ENCODE data around the gene IDE. TPM values are rescaled to one million over a fixed set of nuclear protein-coding genes. Genes with fewer than 3 reads are reported as not detected.
A peak's percentile ranks its signal among the peaks of the same experiment; 100 is the strongest.
"Not testable (repeated sequence)": the region's sequence is repeated elsewhere in the genome, so short reads cannot be mapped to it uniquely, and the experiment has no call there.

Gene IDE
- total RNA-seq, 1 experiment from 2014 or later, result 39.8 TPM

DNA sequence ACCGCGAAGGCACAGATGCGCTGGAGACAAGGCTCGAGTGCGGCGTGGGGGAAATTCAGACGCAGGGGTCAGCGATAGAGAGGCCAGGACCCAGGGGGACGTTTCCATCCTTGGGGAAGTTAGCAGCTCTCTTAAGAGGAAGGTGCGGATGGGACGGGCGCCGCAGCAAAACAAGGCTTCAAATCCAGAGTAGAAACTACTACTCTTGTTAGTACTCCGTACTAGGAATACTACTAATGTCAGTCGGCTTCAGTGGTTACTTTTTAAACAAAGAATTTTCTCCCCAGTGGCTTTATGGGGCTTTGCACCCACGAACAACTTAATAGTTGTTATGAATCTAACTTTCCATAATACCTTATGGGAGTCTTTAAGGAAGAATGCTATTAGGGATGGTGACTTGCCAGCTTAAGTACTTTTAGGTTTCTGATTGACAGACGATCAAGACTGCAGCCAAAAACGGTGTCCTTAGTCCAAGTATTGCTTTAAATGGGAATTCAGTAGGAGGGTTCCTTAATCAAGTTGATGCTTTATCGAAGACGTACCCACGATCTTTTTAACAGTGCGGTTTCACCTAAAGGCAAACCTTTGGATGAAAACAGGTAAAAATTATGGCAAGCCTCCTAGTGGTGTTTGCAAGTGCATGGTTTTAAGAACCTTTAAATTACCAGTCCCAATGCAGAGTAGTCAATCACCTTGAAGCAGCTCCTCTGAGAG lies 812 bp upstream of the IDE start:
- Histone ChIP-seq H3K27me3 (ENCODE audit: control insufficient read depth, insufficient read depth, low read length) (no peaks in the 10 kb centered on the region), H3K36me3 (replicated peaks; ENCODE audit: control insufficient read depth, insufficient read depth, low read length) (no peaks in the 10 kb centered on the region; the same call in 1 of the 2 replicates), H3K4me3 (ENCODE audit: insufficient read depth, low read depth, low read length) (peak overlapping the region; percentile 91)
- DNase-seq, result peak; percentile 37

- peak; percentile 88 for DNase-seq
- Histone ChIP-seq H3K36me3 (replicated peaks; ENCODE audit: control insufficient read depth, insufficient read depth, low read length) (peaks cover 3% of the 10 kb centered on the region), H3K27me3 (ENCODE audit: control insufficient read depth, insufficient read depth, low read length) (no peaks in the 10 kb centered on the region), H3K4me3 (ENCODE audit: insufficient read depth, low read depth, low read length) (peak overlapping the region; percentile 91)
Observed at GRCh38 chr10:92573091-92573797, 649 bp downstream of the IDE start.

DNA sequence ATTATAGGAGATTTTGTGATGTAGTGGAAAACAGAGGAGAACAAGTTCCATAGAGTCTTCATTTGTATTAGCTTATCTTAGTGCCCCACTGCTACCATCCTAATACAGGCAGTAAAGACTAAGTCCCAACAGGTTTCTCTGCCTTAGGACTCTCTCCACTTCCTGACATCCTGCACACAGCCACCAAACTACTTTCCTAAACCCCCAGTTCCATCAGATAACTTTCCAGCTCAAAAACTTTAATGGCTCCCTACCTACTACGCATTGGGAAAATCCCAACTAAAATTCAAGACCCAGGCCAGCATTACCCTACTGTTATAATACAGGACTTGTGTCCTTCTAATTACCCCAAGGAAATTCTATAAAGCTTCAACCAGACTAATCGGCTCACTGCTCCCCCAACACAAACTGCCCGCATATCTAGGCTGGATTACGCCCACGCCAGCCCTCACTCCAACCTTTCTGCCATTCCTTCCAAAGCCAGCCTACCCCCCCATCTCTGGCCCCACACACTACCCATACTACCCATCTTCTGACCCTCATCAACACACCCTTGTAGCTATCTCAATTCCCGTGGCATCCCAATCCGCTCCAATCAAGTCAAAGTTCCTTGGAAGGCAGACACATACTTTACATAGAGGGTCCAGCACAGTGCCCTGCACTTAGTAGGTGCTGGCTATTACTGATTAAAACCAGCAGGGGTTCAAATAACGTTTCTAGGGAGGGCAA lies 1.4 kb downstream of the IDE start:
- Histone ChIP-seq H3K27me3 (ENCODE audit: control insufficient read depth, insufficient read depth, low read length) (no peaks in the 10 kb centered on the region), H3K4me3 (ENCODE audit: insufficient read depth, low read depth, low read length) (peak overlapping the region; percentile 91), H3K36me3 (replicated peaks; ENCODE audit: control insufficient read depth, insufficient read depth, low read length) (peaks cover 3% of the 10 kb centered on the region)
- DNase-seq, result peak; percentile 37

DNA sequence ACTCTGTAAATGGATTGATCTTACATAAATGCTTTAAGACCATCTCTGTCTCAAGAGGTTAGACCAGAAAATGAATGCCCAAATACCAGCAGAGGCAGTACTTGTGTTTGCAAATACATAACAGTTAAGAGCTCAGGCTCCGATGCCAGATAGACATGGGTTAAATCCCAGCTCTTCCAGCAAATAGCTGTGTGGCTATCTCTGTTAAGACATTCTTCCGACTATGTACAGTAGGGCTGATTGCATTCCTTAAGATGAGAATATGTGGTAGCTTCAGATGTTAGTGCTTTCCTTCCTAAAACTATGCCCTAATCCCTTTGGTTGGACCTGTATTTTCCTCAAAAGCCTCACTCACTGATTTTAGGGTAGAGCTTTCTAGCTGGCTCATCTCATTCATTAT lies 2.2 kb downstream of the IDE start:
- no peak for DNase-seq
- Histone ChIP-seq H3K4me3 (ENCODE audit: insufficient read depth, low read depth, low read length) (no peak overlapping the region), H3K27me3 (ENCODE audit: control insufficient read depth, insufficient read depth, low read length) (no peaks in the 10 kb centered on the region), H3K36me3 (replicated peaks; ENCODE audit: control insufficient read depth, insufficient read depth, low read length) (peaks cover 3% of the 10 kb centered on the region)

GRCh38 chr10:92569663-92570062 lies 4.2 kb downstream of the IDE start:
- not testable (repeated sequence) for DNase-seq; H3K27me3 ChIP-seq (ENCODE audit: control insufficient read depth, insufficient read depth, low read length); H3K4me3 ChIP-seq (ENCODE audit: insufficient read depth, low read depth, low read length); H3K36me3 ChIP-seq (replicated peaks; ENCODE audit: control insufficient read depth, insufficient read depth, low read length)

DNA sequence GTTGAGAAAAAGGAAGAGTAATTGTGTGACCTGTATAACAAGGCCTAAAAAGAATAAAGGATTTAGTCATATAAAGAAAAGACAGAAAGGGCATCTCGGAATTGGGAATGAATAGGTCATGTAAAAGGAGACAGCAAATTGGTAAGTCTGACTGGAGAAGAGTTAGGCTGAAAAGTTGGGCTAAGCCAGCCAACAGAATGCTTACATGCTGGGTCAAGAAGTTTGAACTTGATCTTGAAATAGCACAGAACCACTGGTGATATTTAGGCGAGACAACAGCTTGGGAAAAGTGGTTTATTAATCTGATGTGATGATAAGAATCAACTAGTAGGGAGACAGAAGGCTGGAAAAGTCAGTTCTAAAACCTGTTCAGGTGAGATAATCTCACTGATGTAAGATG lies 4.8 kb downstream of the IDE start:
- Histone ChIP-seq H3K36me3 (replicated peaks; ENCODE audit: control insufficient read depth, insufficient read depth, low read length) (peaks cover 3% of the 10 kb centered on the region), H3K27me3 (ENCODE audit: control insufficient read depth, insufficient read depth, low read length) (no peaks in the 10 kb centered on the region), H3K4me3 (ENCODE audit: insufficient read depth, low read depth, low read length) (no peak overlapping the region)
- DNase-seq, result no peak

DNA sequence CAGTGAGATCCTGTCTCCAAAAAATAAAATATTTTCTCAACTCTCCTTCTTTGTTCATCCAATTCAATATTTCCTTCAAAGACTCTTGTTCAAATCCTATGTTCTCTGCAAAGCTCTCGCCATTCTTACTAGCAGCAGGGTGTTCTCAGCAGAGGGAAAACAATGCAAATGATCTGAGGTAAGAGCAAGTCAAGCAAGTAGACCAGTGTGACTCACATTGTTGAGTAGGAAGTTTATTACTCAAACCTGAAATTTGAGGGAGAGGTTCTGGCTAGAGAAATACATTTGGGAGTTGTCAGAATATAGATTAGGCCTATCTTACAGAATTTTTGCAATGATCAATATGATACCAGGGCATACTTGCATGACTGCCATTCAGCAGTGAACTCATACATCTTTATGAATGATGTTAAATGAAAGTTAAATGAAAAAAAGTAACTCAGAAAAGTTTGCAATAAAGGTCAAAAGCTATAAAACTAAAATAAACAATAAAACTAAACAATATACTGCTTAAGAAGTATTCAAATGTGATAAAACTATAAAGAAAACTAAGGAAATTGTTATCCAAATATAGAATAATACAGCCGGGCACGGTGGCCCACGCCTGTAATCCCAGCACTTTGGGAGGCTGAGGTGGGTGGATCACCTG lies 5.8 kb downstream of the IDE start:
- Histone ChIP-seq H3K4me3 (ENCODE audit: insufficient read depth, low read depth, low read length) (no peak overlapping the region), H3K36me3 (replicated peaks; ENCODE audit: control insufficient read depth, insufficient read depth, low read length) (peaks cover 3% of the 10 kb centered on the region), H3K27me3 (ENCODE audit: control insufficient read depth, insufficient read depth, low read length) (no peaks in the 10 kb centered on the region)
- peak; percentile 19 for DNase-seq

GRCh38 chr10:92562424-92562823 lies 11.5 kb downstream of the IDE start:
- Histone ChIP-seq H3K36me3 (replicated peaks; ENCODE audit: control insufficient read depth, insufficient read depth, low read length) (peaks cover 6% of the 10 kb centered on the region), H3K27me3 (ENCODE audit: control insufficient read depth, insufficient read depth, low read length) (no peaks in the 10 kb centered on the region), H3K4me3 (ENCODE audit: insufficient read depth, low read depth, low read length) (no peak overlapping the region)
- DNase-seq, result no peak

- Histone ChIP-seq H3K4me3 (ENCODE audit: insufficient read depth, low read depth, low read length) (no peak overlapping the region), H3K36me3 (replicated peaks; ENCODE audit: control insufficient read depth, insufficient read depth, low read length) (peaks cover 6% of the 10 kb centered on the region)
Observed at GRCh38 chr10:92559046-92559445, 14.8 kb downstream of the IDE start.

DNA sequence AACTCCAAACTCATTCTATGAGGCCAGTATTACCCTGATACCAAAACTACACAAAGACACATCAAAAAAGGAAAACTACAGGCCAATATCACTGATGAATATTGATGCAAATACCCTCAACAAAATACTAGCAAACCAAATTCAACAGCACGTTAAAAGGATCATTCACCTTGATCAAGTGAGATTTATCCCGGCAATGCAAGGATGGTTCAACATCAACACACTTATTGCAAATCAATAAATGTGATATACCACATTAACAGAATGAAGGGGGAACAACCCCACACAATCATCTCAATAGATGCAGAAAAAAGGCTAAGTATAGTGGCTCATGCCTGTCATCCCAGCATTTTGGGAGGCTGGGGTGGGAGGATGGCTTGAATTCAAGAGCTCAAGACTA lies 19.9 kb downstream of the IDE start:
- Histone ChIP-seq H3K4me3 (ENCODE audit: insufficient read depth, low read depth, low read length) (no peak overlapping the region), H3K27me3 (ENCODE audit: control insufficient read depth, insufficient read depth, low read length) (no peaks in the 10 kb centered on the region), H3K36me3 (replicated peaks; ENCODE audit: control insufficient read depth, insufficient read depth, low read length) (no peaks in the 10 kb centered on the region; the same call in 1 of the 2 replicates)
- DNase-seq, result no peak

More at GRCh38 chr10:92559046-92559445, 14.8 kb downstream of the IDE start:
- H3K27me3 ChIP-seq (ENCODE audit: control insufficient read depth, insufficient read depth, low read length), result no peaks in the 10 kb centered on the region
- no peak for DNase-seq

- H3K27me3 ChIP-seq (ENCODE audit: control insufficient read depth, insufficient read depth, low read length), result no peaks in the 10 kb centered on the region
- H3K4me3 ChIP-seq (ENCODE audit: insufficient read depth, low read depth, low read length), result no peak overlapping the region
- no peak for DNase-seq
- H3K36me3 ChIP-seq (replicated peaks; ENCODE audit: control insufficient read depth, insufficient read depth, low read length), result no peaks in the 10 kb centered on the region; the same call in 1 of the 2 replicates
Observed at GRCh38 chr10:92552310-92552709, 21.6 kb downstream of the IDE start.

DNA sequence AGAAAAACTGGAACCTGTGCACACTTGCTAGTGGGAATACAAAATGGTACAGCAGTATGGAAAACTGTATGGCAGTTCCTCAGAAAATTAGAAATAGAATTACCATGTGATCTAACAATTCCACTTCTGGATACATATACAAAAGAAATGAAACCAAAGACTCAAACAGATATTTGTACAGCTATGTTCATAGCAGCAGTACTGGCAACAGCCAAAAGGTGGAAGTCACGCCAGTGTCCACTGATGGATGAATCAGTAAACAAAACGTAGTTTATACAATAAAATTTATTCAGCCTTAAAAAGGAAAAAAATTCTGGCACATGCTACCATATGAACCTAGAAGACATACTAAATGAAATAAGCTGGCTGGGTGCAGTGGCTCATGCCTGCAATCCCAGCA lies 23.0 kb downstream of the IDE start:
- H3K27me3 ChIP-seq (ENCODE audit: control insufficient read depth, insufficient read depth, low read length), result no peaks in the 10 kb centered on the region
- no peak for DNase-seq
- H3K4me3 ChIP-seq (ENCODE audit: insufficient read depth, low read depth, low read length), result no peak overlapping the region

DNA sequence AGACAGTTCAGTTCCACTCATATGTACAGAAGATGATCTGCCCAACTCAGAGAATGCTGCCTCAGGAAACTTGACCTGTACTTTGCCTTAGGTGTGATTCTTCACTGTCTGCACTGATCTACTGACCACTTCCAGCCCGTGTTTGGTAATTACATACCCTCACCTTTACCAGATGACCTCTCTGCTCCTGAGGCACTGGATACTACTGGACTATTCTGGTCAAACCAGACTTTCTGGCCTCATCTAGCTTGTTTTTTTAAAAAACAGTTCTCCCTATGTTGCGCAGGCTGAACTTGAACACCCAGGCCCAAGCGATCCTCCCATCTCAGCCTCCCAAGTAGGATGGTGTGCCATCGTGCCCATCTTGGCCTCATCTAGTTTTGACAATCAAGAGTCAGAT lies 26.2 kb downstream of the IDE start:
- no peak overlapping the region for H3K4me3 ChIP-seq (ENCODE audit: insufficient read depth, low read depth, low read length)
- no peak for DNase-seq
- no peaks in the 10 kb centered on the region for H3K36me3 ChIP-seq (replicated peaks; ENCODE audit: control insufficient read depth, insufficient read depth, low read length)
- no peaks in the 10 kb centered on the region for H3K27me3 ChIP-seq (ENCODE audit: control insufficient read depth, insufficient read depth, low read length)

More for the DNA sequence above, 23.0 kb downstream of the IDE start:
- H3K36me3 ChIP-seq (replicated peaks; ENCODE audit: control insufficient read depth, insufficient read depth, low read length), result no peaks in the 10 kb centered on the region; the same call in 1 of the 2 replicates

DNA sequence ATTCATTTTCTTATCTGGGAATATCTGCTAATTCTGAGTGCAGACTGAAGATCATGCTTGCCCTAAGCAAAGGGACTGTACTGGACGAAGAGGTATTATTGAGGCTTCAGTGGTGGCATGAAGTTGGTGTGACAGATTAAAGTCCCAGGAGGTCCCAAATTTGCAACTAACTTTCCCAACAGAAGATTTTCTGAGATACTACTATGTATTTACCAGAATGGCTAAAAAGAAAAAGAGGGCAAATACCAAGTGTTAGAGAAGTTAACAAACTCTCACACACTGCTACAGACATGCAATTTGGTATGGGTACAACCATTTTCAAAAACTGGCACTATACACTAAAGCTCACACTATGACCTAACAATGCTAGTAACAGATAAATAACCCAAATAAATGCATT lies 28.3 kb downstream of the IDE start:
- no peak for DNase-seq
- H3K36me3 ChIP-seq (replicated peaks; ENCODE audit: control insufficient read depth, insufficient read depth, low read length), result no peaks in the 10 kb centered on the region
- H3K4me3 ChIP-seq (ENCODE audit: insufficient read depth, low read depth, low read length), result no peak overlapping the region
- H3K27me3 ChIP-seq (ENCODE audit: control insufficient read depth, insufficient read depth, low read length), result no peaks in the 10 kb centered on the region
